H1 (cell line): ENCODE results near the gene FOXM1. TPM values are rescaled to one million over a fixed set of nuclear protein-coding genes. Genes with fewer than 3 reads are reported as not detected.

ENCODE experiments used
- CTCF ChIA-PET: fragments of 300-600 bp; sonication (Branson Sonifier 250); formaldehyde crosslinking; loops from one replicate; lab custom pipeline; 2021; ENCODE audit not compliant: partially characterized antibody; lab: Charles Lee
- POLR2A ChIA-PET: fragments of 300-600 bp; sonication (Branson Sonifier 250); formaldehyde crosslinking; loops from one replicate; lab custom pipeline; 2021; ENCODE audit warnings: inconsistent platforms; ENCODE audit not compliant: partially characterized antibody; lab: Charles Lee
- DNase-seq, 2 experiments: peaks; one replicate each; pipeline versions ENCODE4 v3.0.0 to v3.0.0-alpha.2; 2010 to 2022; ENCODE audit warnings: low spot score in 2 of 2, low read depth in 1 of 2, mixed read lengths in 1 of 2
- FAIRE-seq: peaks from 2 replicates; lab custom pipeline; 2011; peaks lifted over from hg19 to GRCh38; lab: Jason Lieb, UNC
- H2AFZ ChIP-seq: 2 replicates; pipeline ENCODE4 v1.8.1; 2012; ENCODE audit warnings: low read length, inconsistent platforms
- H2AK5ac ChIP-seq: 2 replicates; pipeline ENCODE4 v1.6.1; 2013; ENCODE audit warnings: low read depth, low read length
- H2BK120ac ChIP-seq: replicated peaks from 2 replicates; pipeline ENCODE3; 2013; ENCODE audit warnings: low read depth, low read length, inconsistent platforms
- H2BK12ac ChIP-seq: 2 replicates; pipeline ENCODE4 v1.6.1; 2013; ENCODE audit warnings: low read depth, low read length
- H2BK15ac ChIP-seq: 2 replicates; pipeline ENCODE4 v1.6.1; 2013; ENCODE audit warnings: low read length
- H2BK20ac ChIP-seq: 2 replicates; pipeline ENCODE4 v1.6.1; 2013; ENCODE audit warnings: low read length
- H2BK5ac ChIP-seq: 2 replicates; pipeline ENCODE4 v1.6.1; 2013; ENCODE audit warnings: low read depth, low read length
- H3K14ac ChIP-seq: 2 replicates; pipeline ENCODE4 v1.6.1; 2013; ENCODE audit warnings: inconsistent platforms; ENCODE audit not compliant: insufficient read length
- H3K18ac ChIP-seq: 2 replicates; pipeline ENCODE4 v1.6.1; 2013; ENCODE audit warnings: low read length; ENCODE audit errors: extremely low read depth
- H3K23ac ChIP-seq: 2 replicates; pipeline ENCODE4 v1.6.1; 2013; ENCODE audit warnings: inconsistent platforms; ENCODE audit not compliant: insufficient read length
- H3K23me2 ChIP-seq: 2 replicates; pipeline ENCODE4 v1.6.1; 2013; ENCODE audit warnings: low read depth, low read length
- H3K27ac ChIP-seq: 2 replicates; pipeline ENCODE4 v1.6.1; 2011; ENCODE audit warnings: low read depth, low read length, inconsistent platforms
- H3K27me3 ChIP-seq, 4 experiments: replicated peaks in 1 of 4; 1 replicate in 1 of 4; 2 replicates in 3 of 4; pipeline versions ENCODE4 v1.6.1 to v1.8.1; 2011 to 2013; ENCODE audit warnings: low read length in 3 of 4, mild to moderate bottlenecking in 3 of 4, inconsistent platforms in 2 of 4, mixed read lengths in 2 of 4, moderate library complexity in 1 of 4; ENCODE audit not compliant: control insufficient read depth in 3 of 4, insufficient read depth in 3 of 4; ENCODE audit errors: extremely low read depth in 1 of 4
- H3K36me3 ChIP-seq, 4 experiments: 2 replicates each; pipeline versions ENCODE4 v1.6.1 to v1.8.1; 2011 to 2013; ENCODE audit warnings: mild to moderate bottlenecking in 4 of 4, low read length in 3 of 4, moderate library complexity in 2 of 4, control low read depth in 1 of 4, inconsistent platforms in 1 of 4; ENCODE audit not compliant: insufficient read depth in 4 of 4, control insufficient read depth in 2 of 4
- H3K4ac ChIP-seq: replicated peaks from 2 replicates; pipeline ENCODE3; 2013; ENCODE audit warnings: low read length, low read depth, mixed read lengths, inconsistent platforms; ENCODE audit not compliant: insufficient read length
- H3K4me1 ChIP-seq, 4 experiments: replicated peaks in 1 of 4; 1 replicate in 1 of 4; 2 replicates in 3 of 4; pipeline versions ENCODE4 v1.6.1 to v1.8.1; 2011 to 2013; ENCODE audit warnings: low read length in 3 of 4, inconsistent platforms in 2 of 4, mixed read lengths in 1 of 4; ENCODE audit not compliant: insufficient read depth in 4 of 4, control insufficient read depth in 3 of 4
- H3K4me2 ChIP-seq, 2 experiments: 2 replicates each; pipeline versions ENCODE4 v1.6.1 to v1.8.1; 2011 to 2013; ENCODE audit warnings: low read depth in 2 of 2, low read length in 2 of 2, control low read depth in 1 of 2, inconsistent platforms in 1 of 2, mild to moderate bottlenecking in 1 of 2; ENCODE audit not compliant: insufficient read depth in 1 of 2
- H3K4me3 ChIP-seq, 4 experiments: fragments of 200-600, 300-600 bp in 1 of 4; sonication (generic), shearing (Covaris generic), sonication (Bioruptor Twin) in 1 of 4; 2 replicates each; pipeline versions ENCODE4 v1.5.1 to v1.8.1; 2011 to 2016; ENCODE audit warnings: low read length in 4 of 4, low read depth in 3 of 4, control low read depth in 2 of 4, inconsistent platforms in 2 of 4, mild to moderate bottlenecking in 2 of 4, mixed read lengths in 1 of 4, moderate library complexity in 1 of 4; ENCODE audit not compliant: insufficient read depth in 2 of 4; ENCODE audit errors: extremely low read depth in 1 of 4
- H3K56ac ChIP-seq: replicated peaks from 2 replicates; pipeline ENCODE3; 2013; ENCODE audit warnings: low read depth, mild to moderate bottlenecking, mixed read lengths, low read length, inconsistent platforms; ENCODE audit not compliant: insufficient read length
- H3K79me1 ChIP-seq: 2 replicates; pipeline ENCODE4 v1.6.1; 2013; ENCODE audit warnings: low read depth, low read length, control low read depth
- H3K79me2 ChIP-seq, 2 experiments: 2 replicates each; pipeline versions ENCODE4 v1.6.1 to v1.8.1; 2012 to 2013; ENCODE audit warnings: low read length in 2 of 2, mild to moderate bottlenecking in 2 of 2, inconsistent platforms in 1 of 2; ENCODE audit not compliant: insufficient read depth in 2 of 2, control insufficient read depth in 1 of 2
- H3K9ac ChIP-seq, 4 experiments: replicated peaks in 1 of 4; 1 replicate in 1 of 4; 2 replicates in 3 of 4; pipeline versions ENCODE4 v1.6.1 to v1.8.1; 2011 to 2013; ENCODE audit warnings: low read depth in 3 of 4, low read length in 3 of 4, control low read depth in 2 of 4, mild to moderate bottlenecking in 2 of 4, moderate library complexity in 2 of 4, inconsistent platforms in 1 of 4; ENCODE audit errors: extremely low read depth in 1 of 4
- H3K9me3 ChIP-seq, 2 experiments: 2 replicates each; pipeline versions ENCODE4 v1.6.1 to v1.8.1; 2012 to 2013; ENCODE audit warnings: mild to moderate bottlenecking in 2 of 2, moderate library complexity in 2 of 2, control low read depth in 1 of 2, inconsistent platforms in 1 of 2, low read depth in 1 of 2, low read length in 1 of 2, mixed read lengths in 1 of 2; ENCODE audit not compliant: insufficient read depth in 2 of 2
- H4K20me1 ChIP-seq, 2 experiments: replicated peaks in 1 of 2; 2 replicates each; pipeline versions ENCODE3 to v1.8.1; 2011 to 2013; ENCODE audit warnings: inconsistent platforms in 2 of 2, low read length in 2 of 2, mild to moderate bottlenecking in 1 of 2; ENCODE audit not compliant: insufficient read depth in 2 of 2, control insufficient read depth in 1 of 2
- H4K5ac ChIP-seq: 2 replicates; pipeline ENCODE4 v1.6.1; 2013; ENCODE audit warnings: low read length, low read depth, mixed read lengths, inconsistent platforms; ENCODE audit not compliant: insufficient read length
- H4K8ac ChIP-seq: 2 replicates; pipeline ENCODE4 v1.8.0; 2013; ENCODE audit warnings: mild to moderate bottlenecking, moderate library complexity, low read length, inconsistent platforms; ENCODE audit not compliant: insufficient read depth; ENCODE audit errors: extremely low read depth
- H4K91ac ChIP-seq: replicated peaks from 2 replicates; pipeline ENCODE3; 2013; ENCODE audit warnings: low read length, mixed read lengths, inconsistent platforms; ENCODE audit not compliant: insufficient read length
- JUND ChIP-seq: IDR thresholded peaks from 2 replicates; pipeline ENCODE4 v1.6.1; 2011; ENCODE audit warnings: mild to moderate bottlenecking, improper control_type of control experiment, low read length
- SRF ChIP-seq: IDR thresholded peaks from 2 replicates; pipeline ENCODE4 v1.6.1; 2011; ENCODE audit warnings: mild to moderate bottlenecking, low read depth, low read length, moderate library complexity
- WGBS, 2 experiments: shearing (Covaris generic) in 1 of 2; methylation state at CpG; one replicate each; pipeline versions ENCODE4 v1.1.6 to v1.1.7; 2013 to 2015; ENCODE audit warnings: low lambda C conversion rate in 2 of 2, mixed read lengths in 2 of 2, inconsistent platforms in 1 of 2, low coverage in 1 of 2, missing lambda C conversion rate in 1 of 2; ENCODE audit not compliant: insufficient replicate concordance in 2 of 2, insufficient coverage in 1 of 2, insufficient read length in 1 of 2; ENCODE audit errors: extremely low coverage in 1 of 2, missing lambda C conversion rate in 1 of 2; 5-methylcytosine and 5-hydroxymethylcytosine counted together
- polyA plus RNA-seq, 7 experiments: library from polyadenylated mRNA; depleted of rRNA in 3 of 7; stranded (reverse) in 5 of 7; unstranded in 2 of 7; fragments of >200 nt in 5 of 7; fragments of 200-250 nt in 2 of 7; gene quantifications; 1 replicate in 5 of 7; 2 replicates in 1 of 7; 4 replicates in 1 of 7; pipeline versions ENCODE4 v1.2.1 to v1.2.3, GENCODE V29; 2011 to 2013; ENCODE audit warnings: missing spikeins in 2 of 7, mixed read lengths in 2 of 7
- total RNA-seq: library from RNA; stranded (reverse); fragmentation: NEBNext Ultra II Directional; extraction: Animal tissue kit (Norgen Biotek cat#: 25700); gene quantifications from 2 replicates; pipeline ENCODE4 v1.2.1, GENCODE V29; 2021

FOXM1 gene
- total and polyA plus RNA-seq, 2 of the 8 experiments (the other 6 are each of a cell fraction or from before 2014, with no cell fraction given) = 58.1 to 121 TPM

- Histone ChIP-seq H3K56ac (no peak overlapping the region), H3K79me2 (peaks cover 0 to 24% of the 10 kb centered on the region in 2 experiments; a peak in 3 of 4 replicates), H3K18ac (no peak overlapping the region), H3K9ac (no peak overlapping the region), H2BK15ac (no peak overlapping the region), H2BK12ac (no peak overlapping the region), H3K27me3 (no peaks in the 10 kb centered on the region), H4K20me1 (no peaks in the 10 kb centered on the region), H4K91ac (no peak overlapping the region), H2BK20ac (no peak overlapping the region), H3K23me2 (no peaks in the 10 kb centered on the region; the same call in 1 of the 2 replicates), H3K4me2 (no peak overlapping the region), H3K4me1 (peaks cover 0 to 3% (median 2%) of the 10 kb centered on the region in 4 experiments; a peak in 3 of 7 replicates), H2BK120ac (no peak overlapping the region), H3K9me3 (no peaks in the 10 kb centered on the region), H3K4ac (no peak overlapping the region), H3K14ac (no peak overlapping the region), H3K23ac (no peak overlapping the region), H3K4me3 (no peak overlapping the region), H2BK5ac (no peak overlapping the region), H2AFZ (no peak overlapping the region), H4K8ac (no peak overlapping the region), H3K79me1 (0 out of 2 replicates have a peak, but pooled peaks cover 2% of the 10 kb centered on the region), H3K36me3 (peaks cover 4 to 10% (median 5%) of the 10 kb centered on the region in 4 experiments), H2AK5ac (no peak overlapping the region), H4K5ac (no peak overlapping the region), H3K27ac (no peak overlapping the region)
- DNase-seq (no peak), FAIRE-seq (no peak)
- POLR2A ChIA-PET = no interaction called here
- CTCF ChIA-PET = interaction anchor here (0.7 to 15.6 kb wide), 4 partner anchors 9 to 112 kb away, joined by 3 to 143 read pairs (median 4); no protein-coding TSS in a partner anchor
- 94% methylated on average over 3 of the region's 8 CpGs; no CpG with 5 or more reads in 1 of the 2 experiments for WGBS, 2 experiments
- no peak for TF ChIP-seq SRF
- TF ChIP-seq JUND = no peak
Measured at GRCh38 chr12:2893007-2893406, 16.0 kb upstream of the FOXM1 start.
